Occipital lobe (tissue), 2 donors: Measurements from ENCODE around the gene RBM24. TPM values are rescaled to one million over a fixed set of nuclear protein-coding genes. Genes with fewer than 3 reads are reported as not detected.
"Not testable (repeated sequence)": the region's sequence is repeated elsewhere in the genome, so short reads cannot be mapped to it uniquely, and the experiment has no call there.

ENCODE experiments used
- DNase-seq: peaks from one replicate; lab custom pipeline; 2025; lab: John Stamatoyannopoulos, UW
- total RNA-seq: library from RNA; depleted of rRNA; stranded (reverse); fragments of >200 nt; gene quantifications from one replicate; pipeline ENCODE4 v1.2.3, GENCODE V29; 2014

Gene RBM24
- total RNA-seq, 1 donor from 2014 or later: 31.2 TPM

DNA sequence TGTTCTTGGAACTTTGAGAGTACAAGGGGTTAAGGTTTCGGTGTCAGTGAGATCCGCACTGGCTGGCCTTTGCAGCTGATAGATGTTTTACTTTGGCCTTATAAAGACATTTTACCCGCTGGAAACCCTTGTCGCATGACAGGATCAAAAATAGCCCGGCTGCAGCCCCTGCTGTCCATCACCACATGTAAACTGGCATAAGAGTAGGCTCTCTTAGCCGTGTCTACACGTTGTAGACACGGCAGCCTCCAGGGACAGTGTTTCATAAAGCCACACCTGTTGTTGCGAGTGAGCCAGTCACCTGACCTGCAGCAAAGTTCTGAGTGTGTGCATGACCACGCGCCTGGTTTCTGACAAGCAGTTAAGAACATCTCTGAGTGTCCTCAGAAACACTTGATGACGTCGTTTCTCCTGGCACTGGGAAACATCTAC, 8.5 kb downstream of the RBM24 start:
- DNase-seq: no peak

DNA sequence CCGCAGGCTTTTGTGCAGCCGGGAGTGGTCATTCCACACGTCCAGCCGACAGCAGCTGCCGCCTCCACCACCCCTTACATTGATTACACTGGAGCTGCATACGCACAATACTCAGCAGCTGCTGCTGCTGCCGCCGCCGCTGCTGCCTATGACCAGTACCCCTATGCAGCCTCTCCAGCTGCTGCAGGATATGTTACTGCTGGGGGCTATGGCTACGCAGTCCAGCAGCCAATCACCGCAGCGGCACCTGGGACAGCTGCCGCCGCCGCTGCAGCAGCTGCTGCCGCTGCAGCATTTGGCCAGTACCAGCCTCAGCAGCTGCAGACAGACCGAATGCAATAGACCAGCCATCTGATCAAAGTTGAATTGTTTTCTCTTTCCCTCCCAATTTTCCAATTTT, 10.6 kb downstream of the RBM24 start:
- DNase-seq: no peak

DNA sequence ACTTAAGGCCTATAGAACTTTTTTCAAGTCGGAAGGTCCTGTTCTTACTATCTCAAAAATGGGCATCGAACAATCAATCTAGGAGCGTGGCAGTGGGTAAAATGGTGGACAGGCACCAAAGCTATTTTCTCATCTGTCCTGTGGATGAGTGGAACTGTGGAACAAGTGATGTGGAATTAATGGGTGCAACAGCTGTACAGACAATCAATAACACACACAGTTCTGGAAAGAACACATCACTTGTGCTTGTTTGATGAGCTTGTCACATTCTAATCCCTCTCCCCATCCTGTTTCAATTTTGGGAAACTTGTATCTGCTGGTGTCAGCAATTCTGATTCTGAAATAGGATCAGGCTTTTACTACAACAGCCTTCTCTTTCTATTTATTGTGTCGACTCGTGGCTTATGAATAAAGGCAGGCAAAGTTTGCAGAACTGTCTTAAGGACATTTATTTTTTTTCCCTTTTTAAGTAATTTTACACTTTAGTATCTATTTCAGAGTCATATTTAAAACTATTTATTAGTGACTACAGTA, 11.5 kb downstream of the RBM24 start:
- DNase-seq: no peak

DNA sequence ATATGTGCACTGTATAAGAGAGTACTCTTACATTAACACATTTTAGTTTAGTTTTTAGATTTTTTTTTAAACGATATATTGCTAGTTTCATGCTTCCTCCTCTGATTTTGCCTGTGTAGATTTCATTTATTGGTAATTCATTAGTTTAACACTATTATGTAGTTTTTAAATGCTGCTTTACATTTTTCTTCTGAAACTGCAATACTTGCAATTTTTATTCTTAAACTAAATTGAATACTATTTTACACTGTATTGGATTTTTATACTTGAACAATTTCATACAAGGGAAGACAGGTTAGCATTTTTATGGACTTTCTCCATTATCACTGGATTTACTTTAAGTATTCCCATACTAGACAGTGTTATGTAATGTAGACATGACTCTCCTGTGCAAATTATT, 12.2 kb downstream of the RBM24 start:
- DNase-seq: no peak

DNA sequence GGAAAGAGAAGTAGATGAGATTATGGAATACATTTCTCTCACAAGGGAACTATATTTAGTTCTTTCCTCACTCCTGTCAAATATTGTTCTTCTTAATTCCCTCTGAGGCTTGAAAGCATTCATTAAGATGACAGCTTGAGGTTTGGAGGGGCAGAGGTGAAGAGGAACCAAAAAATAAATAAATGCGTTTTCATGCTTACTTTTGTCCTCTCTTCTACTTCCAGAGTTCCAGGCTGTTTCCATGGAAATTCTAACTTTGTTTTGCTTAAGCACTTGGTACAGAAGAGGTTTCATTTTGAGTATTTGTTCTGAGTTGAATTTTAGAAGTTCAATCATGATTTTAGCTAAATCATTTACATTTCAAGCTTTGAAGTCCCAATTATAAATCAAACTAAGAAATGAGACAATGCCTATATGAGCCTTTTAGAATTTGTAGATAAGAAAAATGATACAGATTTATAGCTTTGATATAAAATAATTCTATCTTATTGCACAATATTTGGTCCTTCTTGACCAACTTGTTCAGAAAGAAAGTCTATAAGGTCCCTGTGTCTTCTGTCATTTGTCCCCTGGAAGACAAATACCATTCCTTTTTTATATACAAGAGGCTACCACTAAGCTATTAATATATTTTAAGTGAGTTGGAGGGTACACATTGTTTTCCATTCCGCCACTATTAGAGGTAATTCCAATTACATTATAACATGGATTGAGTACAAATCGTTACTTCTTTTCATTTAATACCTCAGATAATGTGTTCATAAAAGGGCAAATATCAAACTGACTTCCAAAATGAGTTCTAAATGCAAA, 16.3 kb downstream of the RBM24 start:
- DNase-seq: no peak

DNA sequence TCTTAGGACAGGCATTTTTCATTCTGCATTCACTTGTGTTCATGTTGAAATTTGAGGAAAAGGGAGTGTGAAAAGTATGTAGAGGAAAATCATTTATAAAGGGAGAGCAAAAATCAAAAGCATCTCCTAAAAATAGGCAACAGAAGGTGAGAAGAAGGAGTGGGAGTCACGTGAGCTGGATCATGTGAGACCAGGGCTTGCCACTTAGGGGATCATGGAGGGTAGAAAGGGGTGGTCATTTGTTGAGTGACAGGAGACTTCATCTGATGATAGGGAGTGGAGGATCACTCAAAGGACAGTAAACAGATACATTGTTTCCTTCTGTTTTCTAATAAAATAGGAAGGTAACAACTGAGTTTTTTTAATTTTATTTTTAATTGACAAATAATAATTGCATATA, 17.1 kb downstream of the RBM24 start:
- no peak for DNase-seq

DNA sequence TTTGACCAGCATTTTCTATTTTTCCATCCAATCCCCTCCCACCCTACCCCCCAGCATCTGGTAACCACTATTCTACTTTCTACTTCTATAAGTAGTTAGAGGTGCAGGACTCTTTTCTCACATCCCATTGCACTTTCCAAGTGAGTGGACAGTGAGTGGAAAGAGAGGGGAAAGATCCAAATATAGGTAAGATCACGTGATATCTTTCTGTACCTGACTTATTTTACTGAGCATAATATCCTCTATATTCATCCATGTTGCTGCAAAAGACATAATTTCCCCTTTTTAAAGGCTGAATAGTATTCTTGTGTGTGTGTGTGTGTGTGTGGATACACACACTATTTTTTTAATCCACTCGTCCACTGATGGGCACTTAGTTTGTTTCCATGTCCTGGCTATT, 18.1 kb downstream of the RBM24 start:
- no peak for DNase-seq

DNA sequence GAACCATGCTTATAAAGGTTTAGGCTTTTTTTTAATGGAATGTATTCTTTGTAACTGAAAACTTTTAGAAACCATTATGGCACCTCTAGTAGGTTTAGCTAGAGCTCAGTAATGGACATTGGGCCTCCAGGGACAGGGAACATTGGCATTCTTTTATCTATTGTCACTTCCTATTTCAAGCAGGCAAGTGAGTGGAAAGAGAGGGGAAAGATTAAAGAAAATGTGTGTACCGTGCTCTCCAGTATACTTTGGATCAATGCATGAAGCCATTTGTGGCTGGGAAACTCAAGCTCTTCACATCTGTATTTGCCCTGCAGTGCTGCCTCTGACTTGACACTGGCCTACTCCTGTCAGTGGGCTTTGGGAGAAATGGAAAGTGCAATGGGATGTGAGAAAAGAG, 18.6 kb downstream of the RBM24 start:
- DNase-seq: no peak

DNA sequence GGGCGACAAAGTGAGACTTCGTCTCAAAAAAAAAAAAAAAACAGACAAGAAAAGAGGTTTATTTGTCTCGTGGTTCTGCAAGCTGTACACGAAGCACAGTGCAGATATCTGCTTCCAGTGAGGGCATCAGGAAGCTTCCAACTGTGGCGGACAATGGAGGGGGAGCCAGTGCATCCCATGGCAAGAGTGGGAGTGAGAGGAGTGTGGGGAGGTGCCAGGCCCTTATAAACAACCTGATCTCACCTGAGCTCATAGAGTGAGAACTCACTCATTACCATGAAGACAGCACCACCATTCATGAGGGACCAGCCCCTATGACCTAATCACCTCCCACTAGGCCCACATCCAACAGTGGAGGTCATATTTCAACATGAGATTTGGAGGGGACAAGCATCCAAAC, 19.5 kb downstream of the RBM24 start:
- DNase-seq: no peak

DNA sequence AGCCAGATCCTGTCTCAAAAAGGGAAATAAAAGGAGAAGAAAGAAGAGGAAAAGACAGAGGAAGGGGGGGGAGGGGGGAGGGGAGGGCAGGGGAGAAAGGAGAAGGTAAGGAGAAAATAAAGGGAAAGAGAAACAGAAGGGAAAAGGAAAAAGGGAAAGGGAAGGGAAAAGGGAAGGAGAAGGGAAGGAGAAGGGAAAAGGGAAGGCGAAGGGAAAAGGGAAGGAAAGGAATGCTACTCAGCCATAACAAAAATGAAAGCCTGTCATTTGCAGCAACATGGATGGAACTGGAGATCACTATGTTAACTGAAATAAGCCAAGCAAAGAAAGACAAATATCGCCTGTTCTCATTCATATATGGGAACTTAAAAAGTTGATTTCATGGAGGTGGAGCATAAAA, 22.3 kb downstream of the RBM24 start:
- no peak for DNase-seq

DNA sequence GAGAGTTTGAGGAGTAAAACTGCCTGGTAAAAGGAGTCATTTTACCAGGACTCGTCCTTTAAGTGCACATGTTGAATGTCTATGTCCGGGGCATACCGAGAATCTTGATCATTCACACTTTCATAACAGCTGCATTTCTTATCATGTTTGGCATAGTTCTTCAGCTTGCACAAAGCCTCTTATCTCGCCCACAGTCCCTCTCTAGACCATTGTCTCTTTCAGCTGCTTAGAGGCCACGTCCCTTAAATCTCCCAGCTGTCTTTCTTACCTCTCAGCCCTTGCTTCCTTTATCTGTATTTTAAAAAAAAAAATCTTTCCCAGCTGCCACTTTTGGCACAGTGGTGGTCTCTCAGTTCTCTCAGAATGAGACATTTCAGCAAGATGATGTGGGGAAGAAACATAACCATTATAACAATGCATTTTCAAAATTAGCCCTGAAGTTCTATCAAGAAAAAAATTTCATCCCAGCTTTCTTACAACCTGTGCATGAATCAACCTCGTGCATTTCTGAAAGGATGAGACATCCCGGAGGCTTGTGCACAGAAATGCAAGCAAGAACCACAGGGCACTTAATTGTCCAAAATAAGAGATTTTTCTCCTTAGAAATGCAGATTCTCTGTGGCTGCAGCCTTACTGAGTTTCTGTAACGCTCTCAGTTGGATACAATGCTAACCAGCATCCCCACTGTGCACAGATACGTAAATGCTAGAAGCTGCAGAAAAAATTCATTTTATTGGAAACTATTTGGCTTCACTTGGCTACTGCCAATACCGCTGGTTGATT, 24.2 kb downstream of the RBM24 start:
- no peak for DNase-seq

DNA sequence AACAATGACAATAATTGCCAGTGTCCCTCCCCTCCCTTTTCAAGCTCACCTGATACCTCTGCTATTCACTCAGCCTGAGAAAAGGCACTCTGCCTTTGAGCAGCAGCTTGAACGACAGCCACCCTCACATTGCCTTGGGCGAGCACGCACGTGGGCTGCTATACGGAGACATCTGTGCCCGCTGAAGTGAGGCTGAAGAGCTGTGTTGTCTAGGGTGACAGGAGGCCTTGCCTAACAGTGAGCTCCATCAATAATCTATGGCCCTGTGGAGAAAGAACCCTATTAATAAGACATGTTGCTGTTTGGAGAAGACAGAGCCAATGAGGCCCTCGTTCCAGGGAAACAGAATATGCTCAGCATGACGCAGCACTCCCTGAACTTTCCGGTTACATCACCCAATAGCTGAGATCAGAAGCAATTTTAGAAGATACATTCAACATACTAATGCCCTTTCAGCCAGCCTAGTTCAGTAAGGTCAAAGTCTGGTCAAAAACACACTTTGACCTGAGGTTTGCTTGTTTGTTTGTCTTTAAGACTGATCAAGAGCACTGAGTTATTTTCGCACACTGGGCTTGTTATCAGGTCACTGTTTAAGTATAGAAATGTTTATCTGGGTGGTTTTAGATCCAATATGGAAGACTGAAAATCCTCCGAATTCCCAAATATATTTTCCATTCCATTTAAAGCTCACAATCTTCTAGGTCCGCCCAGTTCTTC, 30.6 kb downstream of the RBM24 start:
- no peak for DNase-seq

DNA sequence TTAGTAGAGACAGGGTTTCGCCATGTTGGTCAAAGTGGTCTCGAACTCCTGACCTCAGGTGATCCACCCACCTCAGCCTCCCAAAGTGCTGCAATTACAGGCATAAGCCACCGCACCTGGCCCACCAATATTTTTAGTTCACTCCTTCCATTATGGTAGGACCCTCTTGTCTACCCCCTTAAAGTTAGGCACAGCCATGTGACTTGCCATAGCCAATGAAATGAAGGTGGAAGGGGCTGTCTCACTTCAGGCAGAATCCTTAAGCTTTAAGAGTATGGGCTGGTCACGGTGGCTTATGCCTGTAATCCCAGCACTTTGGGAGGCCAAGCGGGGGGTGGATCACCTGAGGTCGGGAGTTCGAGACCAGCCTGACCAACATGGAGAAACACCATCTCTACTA, 32.1 kb downstream of the RBM24 start:
- DNase-seq: not testable (repeated sequence)

DNA sequence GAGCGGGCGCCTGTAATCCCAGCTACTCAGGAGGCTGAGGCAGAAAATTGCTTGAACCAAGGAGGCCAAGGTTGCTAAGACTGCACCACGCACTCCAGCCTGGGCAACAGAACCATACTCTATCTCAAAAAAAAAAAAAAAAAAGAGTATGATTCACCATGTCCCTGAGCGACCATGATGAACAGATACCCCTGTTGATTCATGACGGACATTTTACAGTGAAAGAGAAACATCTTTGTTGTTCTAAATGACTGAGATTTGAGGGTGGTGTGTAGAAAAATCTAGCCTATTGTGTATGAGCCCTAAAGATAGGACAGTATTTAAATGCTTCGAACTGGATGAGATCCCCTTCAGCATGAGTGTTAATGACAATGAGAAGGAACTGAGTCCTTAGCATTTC, 32.8 kb downstream of the RBM24 start:
- DNase-seq: no peak

DNA sequence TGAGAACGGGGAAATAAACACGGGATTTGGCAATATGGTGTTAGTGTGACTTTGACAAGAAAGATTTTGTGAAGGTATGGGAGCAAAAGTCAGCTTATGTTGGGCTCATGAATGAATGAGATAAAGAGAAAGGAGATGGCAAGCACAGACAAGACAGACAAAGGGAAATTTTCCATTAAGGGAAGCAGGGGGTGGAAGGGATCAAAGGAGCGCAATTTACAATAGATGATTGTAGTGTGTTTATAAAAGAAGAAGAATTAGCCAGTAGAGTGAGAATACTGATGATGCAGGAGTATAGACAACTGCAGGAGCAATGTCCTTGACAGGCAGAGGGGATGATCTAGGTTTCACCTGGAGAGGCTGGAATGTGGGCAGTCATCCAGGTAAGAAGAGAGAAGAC, 34.1 kb downstream of the RBM24 start:
- DNase-seq: no peak

DNA sequence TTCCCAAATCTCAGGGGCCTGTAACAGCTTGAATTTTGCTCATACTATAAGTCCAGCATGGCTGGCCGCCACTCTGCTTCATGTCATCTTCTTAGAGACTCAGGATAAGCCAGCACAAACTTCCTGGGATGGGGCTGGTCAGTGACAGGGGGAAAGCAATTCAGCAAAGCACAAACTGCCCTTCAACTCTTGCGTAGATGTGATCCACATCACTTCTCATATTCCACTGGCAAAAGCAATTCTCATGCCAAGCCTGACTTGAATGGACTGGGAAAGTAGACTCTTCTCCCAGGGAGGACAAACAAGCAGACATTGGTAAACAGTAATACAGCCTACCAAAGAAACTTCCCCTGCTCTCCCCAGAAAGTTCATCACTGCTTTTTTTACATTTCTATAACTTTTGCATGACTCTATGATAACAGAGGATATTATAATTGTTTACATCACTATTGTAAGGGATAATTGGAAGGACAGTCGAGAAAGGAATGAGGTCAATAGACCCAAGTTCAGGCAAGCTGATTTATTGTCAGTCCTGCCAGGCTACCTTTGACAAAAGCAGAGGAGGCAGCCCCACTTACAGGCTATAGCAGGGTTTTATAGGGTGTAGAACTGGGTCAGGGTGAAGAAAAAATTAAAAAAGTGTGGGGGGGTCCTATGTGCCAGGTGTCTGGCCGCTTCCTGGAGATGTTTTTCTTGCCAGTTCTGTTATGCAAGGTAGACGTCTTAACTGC, 37.4 kb downstream of the RBM24 start:
- no peak for DNase-seq

DNA sequence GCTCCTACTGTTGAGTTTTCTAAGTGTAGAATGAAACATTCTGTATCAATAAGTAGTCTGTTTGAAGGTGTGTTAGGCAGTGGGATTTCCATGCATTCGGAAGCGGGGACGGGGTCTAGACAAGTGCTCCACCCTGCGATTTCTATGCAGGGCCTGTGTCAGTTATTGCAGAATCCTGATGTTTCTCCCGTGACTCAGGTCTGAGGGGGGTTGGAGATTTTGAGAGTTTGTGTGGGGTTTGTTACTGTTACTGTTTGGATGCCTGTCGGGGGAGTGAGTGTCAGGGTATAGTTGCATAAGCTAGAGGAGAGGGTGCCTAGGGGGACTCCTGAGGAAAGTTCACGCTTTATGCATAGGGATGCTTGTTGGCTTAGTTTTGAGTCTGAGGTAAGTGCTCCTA, 39.1 kb downstream of the RBM24 start:
- not testable (repeated sequence) for DNase-seq

DNA sequence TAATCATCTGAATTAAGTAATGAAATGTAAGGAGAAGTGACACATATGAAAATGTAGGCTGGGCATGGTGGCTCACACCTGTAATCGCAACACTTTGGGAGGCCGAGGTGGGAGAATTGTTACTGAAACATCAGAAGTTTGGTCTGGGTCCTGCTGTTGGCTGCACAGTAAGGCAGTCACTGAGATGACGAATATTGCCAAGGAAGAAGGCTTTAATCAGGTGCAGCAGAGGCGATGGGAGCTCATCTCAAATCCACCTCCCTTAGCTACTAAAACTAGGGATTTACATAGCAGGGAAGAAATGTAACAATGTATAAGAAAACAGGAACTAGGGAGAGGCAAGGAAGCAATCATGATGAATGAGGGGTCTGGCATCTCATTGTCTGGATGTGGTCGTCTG, 50.1 kb downstream of the RBM24 start:
- DNase-seq: no peak

DNA sequence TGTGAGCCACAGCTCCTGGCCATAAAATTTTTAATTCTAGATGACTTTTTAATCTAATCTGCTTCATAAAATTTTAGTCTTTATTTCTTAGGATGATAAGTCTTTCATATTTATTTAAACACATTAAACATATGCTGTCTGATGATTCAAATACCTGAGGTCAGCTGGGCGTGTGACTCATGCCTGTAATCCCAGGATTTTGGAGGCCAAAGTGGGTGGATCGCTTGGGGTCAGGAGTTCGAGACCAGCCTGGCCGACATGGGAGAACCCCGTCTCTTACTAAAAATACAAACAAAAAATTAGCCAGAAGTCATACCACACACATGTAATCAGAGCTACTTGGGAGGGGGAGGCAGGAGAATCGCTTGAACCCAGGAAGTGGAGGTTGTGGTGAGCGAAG, 53.1 kb downstream of the RBM24 start:
- DNase-seq: no peak

DNA sequence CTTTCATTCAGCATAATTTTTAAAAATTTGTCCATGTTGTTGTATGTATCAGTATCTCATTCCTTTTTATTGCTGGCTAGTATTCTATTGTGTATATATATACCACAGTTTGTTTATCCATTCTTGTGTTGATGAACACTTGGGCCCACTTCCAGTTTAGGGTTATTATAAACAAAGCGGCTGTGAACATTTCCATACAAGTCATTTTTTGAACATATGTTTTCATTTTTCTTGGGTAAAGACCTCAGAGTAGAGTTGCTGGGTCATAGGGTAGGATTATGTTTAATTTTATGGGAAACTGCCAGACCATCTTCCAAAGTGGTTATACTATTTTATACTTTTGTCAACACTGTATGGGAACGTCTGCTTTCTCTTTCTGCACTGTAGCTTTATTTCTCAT, 55.3 kb downstream of the RBM24 start:
- no peak for DNase-seq

DNA sequence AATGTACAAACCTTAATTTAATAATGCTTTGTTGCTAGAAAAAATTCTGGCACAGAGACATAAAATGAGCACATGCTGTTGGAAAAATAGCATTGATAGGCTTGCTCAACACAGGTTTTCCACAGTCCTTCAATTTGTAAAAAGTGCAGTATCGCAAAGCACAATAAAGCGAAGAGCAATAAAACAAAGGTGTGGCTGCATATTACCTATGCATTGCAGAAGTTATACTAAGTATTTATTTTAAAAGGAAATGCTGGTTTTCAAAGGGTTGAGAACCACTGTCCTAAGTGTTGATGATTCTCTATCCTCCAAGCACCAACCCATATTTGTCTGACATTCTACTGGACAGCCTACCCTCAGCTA, 58.1 kb downstream of the RBM24 start:
- no peak for DNase-seq
